Neural progenitor cell (in vitro differentiated cells): ENCODE data around the gene TELO2. TPM values are rescaled to one million over a fixed set of nuclear protein-coding genes. Genes with fewer than 3 reads are reported as not detected.

ENCODE experiments used
- DNase-seq: peaks from one replicate; pipeline ENCODE4 v3.0.0-alpha.2; 2016; ENCODE audit warnings: low spot score
- H2AFZ ChIP-seq: fragments of 200-600 bp; sonication (generic); replicated peaks from 2 replicates; pipeline ENCODE4 v1.6.1; 2016; ENCODE audit warnings: antibody characterized with exemption
- H3F3A ChIP-seq: fragments of 200-600 bp; sonication (generic); 2 replicates; pipeline ENCODE4 v1.6.1; 2016; ENCODE audit warnings: antibody characterized with exemption, low read depth
- H3K27ac ChIP-seq: fragments of 200-600 bp; sonication (generic); 2 replicates; pipeline ENCODE4 v1.5.1; 2016; ENCODE audit warnings: mild to moderate bottlenecking
- H3K27me3 ChIP-seq: fragments of 200-600 bp; sonication (generic); 2 replicates; pipeline ENCODE4 v1.6.1; 2016; ENCODE audit warnings: mild to moderate bottlenecking, moderate library complexity
- H3K36me3 ChIP-seq: fragments of 200-600 bp; sonication (generic); 2 replicates; pipeline ENCODE4 v1.5.1; 2016
- H3K4me1 ChIP-seq: fragments of 200-600 bp; sonication (generic); 2 replicates; pipeline ENCODE4 v1.6.1; 2016; ENCODE audit warnings: mixed run types
- H3K4me2 ChIP-seq: fragments of 200-600 bp; sonication (generic); 2 replicates; pipeline ENCODE4 v1.6.1; 2016
- H3K4me3 ChIP-seq: fragments of 200-600 bp; sonication (generic); 2 replicates; pipeline ENCODE4 v1.5.1; 2016
- H3K79me2 ChIP-seq: fragments of 200-600 bp; sonication (generic); 2 replicates; pipeline ENCODE4 v1.6.1; 2016; ENCODE audit warnings: low read depth
- H3K9ac ChIP-seq: fragments of 200-600 bp; sonication (generic); 2 replicates; pipeline ENCODE4 v1.6.1; 2016
- H3K9me3 ChIP-seq: fragments of 200-600 bp; sonication (generic); 2 replicates; pipeline ENCODE4 v1.5.1; 2016; ENCODE audit warnings: low read depth
- H4K20me1 ChIP-seq: fragments of 200-600 bp; sonication (generic); 2 replicates; pipeline ENCODE4 v1.6.1; 2016; ENCODE audit warnings: low read depth
- H3K27ac Mint-ChIP-seq: 3 replicates; pipeline ENCODE4 v1.8.0; 2021; ENCODE audit warnings: mixed read lengths
- H3K27me3 Mint-ChIP-seq: 2 replicates; pipeline ENCODE4 v1.8.0; 2022; ENCODE audit warnings: low read depth, mild to moderate bottlenecking, inconsistent platforms, moderate library complexity, mixed read lengths; ENCODE audit not compliant: insufficient read depth
- H3K36me3 Mint-ChIP-seq: 3 replicates; pipeline ENCODE4 v1.8.0; 2021; ENCODE audit warnings: mixed read lengths
- H3K4me1 Mint-ChIP-seq: 3 replicates; pipeline ENCODE4 v1.8.0; 2021; ENCODE audit warnings: mixed read lengths
- H3K4me3 Mint-ChIP-seq: 3 replicates; pipeline ENCODE4 v1.8.0; 2021; ENCODE audit warnings: mild to moderate bottlenecking, moderate library complexity, mixed read lengths
- H3K9me3 Mint-ChIP-seq: 3 replicates; pipeline ENCODE4 v1.8.0; 2020; ENCODE audit warnings: mixed read lengths
- EZH2 ChIP-seq: fragments of 200-600 bp; sonication (generic); IDR thresholded peaks from 2 replicates; pipeline ENCODE4 v1.6.1; 2017; ENCODE audit warnings: antibody characterized with exemption, mild to moderate bottlenecking, moderate library complexity
- EZH2phosphoT487 ChIP-seq: fragments of 200-600 bp; sonication (generic); IDR thresholded peaks from 2 replicates; pipeline ENCODE4 v1.6.1; 2017; ENCODE audit warnings: antibody characterized with exemption
- total RNA-seq: library from RNA; depleted of rRNA; stranded (reverse); fragments of >200 nt; gene quantifications from 2 replicates; pipeline ENCODE4 v1.2.3, GENCODE V29; 2015; ENCODE audit warnings: low replicate concordance
- TF ChIP-seq, protein P1 (sequence below): fragments of 200-600 bp; sonication (generic); IDR thresholded peaks from 2 replicates; pipeline ENCODE4 v1.5.1; 2017; ENCODE audit warnings: antibody characterized with exemption, mild to moderate bottlenecking

The TELO2 gene
- total RNA-seq, 1 donor from 2014 or later: 18.3 TPM

DNA sequence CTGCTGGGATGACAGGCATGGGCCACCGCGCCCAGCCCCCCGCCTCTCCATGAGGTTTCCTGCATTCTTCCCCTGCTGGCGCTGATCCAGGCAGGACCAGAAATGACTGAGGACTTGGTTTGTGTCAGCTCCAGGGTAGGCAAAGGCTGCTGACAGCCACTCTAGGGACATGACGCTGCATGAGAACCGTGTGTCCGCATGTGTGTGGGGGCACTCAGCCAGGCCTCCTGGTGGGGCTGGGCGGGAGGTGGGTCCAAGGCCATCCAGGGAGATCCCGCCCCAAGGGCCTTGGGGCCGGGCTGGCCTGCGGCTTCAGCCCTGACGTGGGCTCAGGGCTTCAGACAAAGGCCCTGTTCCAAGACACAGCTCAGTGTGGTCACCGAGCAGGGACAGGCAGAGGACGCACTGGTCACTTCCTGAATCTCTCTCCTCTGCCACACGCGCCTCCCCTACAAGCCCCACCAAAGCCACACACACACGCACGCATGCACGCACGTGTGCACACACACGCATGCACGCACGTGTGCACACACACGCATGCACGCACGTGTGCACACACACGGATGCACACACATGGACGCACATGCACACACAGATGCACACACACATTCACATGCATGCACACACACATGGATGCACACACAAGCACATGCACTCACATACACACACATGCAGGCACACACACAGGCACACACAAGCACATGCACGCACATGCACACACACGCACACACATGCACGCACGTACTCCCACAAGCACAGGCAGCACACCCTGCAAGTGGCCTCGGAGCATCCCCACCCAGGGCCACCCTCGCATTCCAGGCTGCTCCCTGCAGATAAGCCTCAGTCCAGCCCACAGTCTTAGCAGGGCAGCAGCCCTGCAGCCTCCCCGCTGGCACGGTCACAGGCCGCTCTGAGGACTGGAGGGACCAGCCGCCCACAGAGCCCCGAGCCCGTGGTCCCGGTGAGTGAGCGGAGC, 35.0 kb downstream of the TELO2 start:
- no peak overlapping the region for H3K9ac ChIP-seq
- H3K27ac ChIP-seq: no peak overlapping the region
- H3K4me1 ChIP-seq: no peaks in the 10 kb centered on the region
- peak overlapping the region; percentile 11 for H3K27ac Mint-ChIP-seq
- no peaks in the 10 kb centered on the region for H4K20me1 ChIP-seq
- H3K27me3 Mint-ChIP-seq: no peaks in the 10 kb centered on the region
- no peaks in the 10 kb centered on the region for H3K9me3 ChIP-seq
- peak overlapping the region; percentile 66 for H3K4me3 Mint-ChIP-seq
- H3K4me3 ChIP-seq: no peak overlapping the region
- H3K9me3 Mint-ChIP-seq: no peaks in the 10 kb centered on the region
- no peak overlapping the region for H2AFZ ChIP-seq
- H3K36me3 Mint-ChIP-seq: no peaks in the 10 kb centered on the region
- H3K27me3 ChIP-seq: no peaks in the 10 kb centered on the region
- peak; percentile 15 for DNase-seq
- no peaks in the 10 kb centered on the region for H3F3A ChIP-seq
- no peak overlapping the region for H3K4me2 ChIP-seq
- H3K36me3 ChIP-seq: no peaks in the 10 kb centered on the region
- H3K4me1 Mint-ChIP-seq: peaks cover 3% of the 10 kb centered on the region
- TF ChIP-seq EZH2phosphoT487 (no peak), EZH2 (no peak)
- TF ChIP-seq, protein P1, sequence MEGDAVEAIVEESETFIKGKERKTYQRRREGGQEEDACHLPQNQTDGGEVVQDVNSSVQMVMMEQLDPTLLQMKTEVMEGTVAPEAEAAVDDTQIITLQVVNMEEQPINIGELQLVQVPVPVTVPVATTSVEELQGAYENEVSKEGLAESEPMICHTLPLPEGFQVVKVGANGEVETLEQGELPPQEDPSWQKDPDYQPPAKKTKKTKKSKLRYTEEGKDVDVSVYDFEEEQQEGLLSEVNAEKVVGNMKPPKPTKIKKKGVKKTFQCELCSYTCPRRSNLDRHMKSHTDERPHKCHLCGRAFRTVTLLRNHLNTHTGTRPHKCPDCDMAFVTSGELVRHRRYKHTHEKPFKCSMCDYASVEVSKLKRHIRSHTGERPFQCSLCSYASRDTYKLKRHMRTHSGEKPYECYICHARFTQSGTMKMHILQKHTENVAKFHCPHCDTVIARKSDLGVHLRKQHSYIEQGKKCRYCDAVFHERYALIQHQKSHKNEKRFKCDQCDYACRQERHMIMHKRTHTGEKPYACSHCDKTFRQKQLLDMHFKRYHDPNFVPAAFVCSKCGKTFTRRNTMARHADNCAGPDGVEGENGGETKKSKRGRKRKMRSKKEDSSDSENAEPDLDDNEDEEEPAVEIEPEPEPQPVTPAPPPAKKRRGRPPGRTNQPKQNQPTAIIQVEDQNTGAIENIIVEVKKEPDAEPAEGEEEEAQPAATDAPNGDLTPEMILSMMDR: no peak
- no peaks in the 10 kb centered on the region for H3K79me2 ChIP-seq

DNA sequence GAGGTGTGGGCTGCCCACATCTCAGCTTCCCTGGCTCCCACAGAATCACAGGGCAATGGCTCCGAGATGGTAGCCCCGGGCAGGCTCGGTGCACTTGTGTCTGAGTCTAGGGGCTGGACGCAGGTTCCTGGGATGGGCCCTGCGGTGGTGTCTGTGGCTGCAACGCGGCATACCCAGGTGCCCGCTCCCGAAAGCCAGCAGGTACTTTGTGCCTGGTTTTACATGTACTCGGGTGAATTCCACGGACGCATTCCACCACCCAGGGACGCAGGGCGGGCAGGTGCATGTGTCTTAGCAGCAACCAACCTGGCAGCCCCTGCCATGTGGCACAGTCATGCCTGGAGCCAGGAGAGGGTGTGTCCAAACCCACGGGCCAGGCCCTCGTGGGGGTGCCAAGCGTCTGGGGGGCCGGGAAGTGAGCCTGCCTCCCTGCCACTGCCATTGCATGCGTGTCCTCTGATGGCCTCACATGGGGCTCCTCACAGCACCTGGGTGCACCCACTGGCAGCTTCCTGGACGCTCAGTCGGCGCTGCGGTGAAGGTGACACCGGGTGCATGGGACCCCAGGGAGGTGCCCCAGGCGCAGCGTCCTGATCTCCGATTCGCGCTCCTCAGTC, 35.9 kb downstream of the TELO2 start:
- Histone ChIP-seq H3K9ac (no peak overlapping the region), H3K36me3 (no peaks in the 10 kb centered on the region), H3K27me3 (no peaks in the 10 kb centered on the region), H3K9me3 (no peaks in the 10 kb centered on the region), H3K27ac (no peak overlapping the region), H2AFZ (no peak overlapping the region), H3K4me2 (no peak overlapping the region), H3K4me3 (no peak overlapping the region), H4K20me1 (no peaks in the 10 kb centered on the region), H3K4me1 (no peaks in the 10 kb centered on the region), H3F3A (no peaks in the 10 kb centered on the region), H3K79me2 (no peaks in the 10 kb centered on the region)
- DNase-seq: no peak
- no peak for TF ChIP-seq EZH2
- TF ChIP-seq EZH2phosphoT487: no peak
- TF ChIP-seq, protein P1: no peak
- no peak overlapping the region for H3K4me3 Mint-ChIP-seq
- H3K36me3 Mint-ChIP-seq: no peaks in the 10 kb centered on the region
- no peak overlapping the region for H3K27ac Mint-ChIP-seq
- peaks cover 3% of the 10 kb centered on the region for H3K4me1 Mint-ChIP-seq
- H3K9me3 Mint-ChIP-seq: no peaks in the 10 kb centered on the region
- H3K27me3 Mint-ChIP-seq: no peaks in the 10 kb centered on the region

DNA sequence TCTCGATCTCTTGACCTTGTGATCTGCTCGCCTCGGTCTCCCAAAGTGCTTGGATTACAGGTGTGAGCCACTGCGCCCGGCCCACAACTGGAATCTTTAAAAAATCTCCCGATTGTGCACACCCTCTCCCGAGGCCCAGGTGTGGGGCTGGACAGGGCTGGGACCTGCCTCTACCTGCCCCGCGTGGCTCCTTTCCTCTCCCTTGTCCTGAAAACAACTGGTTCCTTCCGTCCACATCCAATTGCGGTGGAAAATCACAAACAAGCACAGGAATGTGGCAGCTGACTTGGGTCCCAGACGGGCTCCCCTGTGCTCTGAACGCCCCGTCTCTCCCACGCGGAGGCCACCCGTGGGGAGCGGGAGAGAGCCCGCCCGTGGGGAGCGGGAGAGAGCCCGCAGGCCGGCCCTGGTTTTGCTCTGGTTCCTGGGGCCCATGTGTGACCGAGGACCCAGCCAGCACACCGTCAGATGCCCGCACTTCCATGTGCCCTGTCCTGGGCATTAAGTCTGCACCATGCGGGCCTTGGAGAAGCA, 37.3 kb downstream of the TELO2 start:
- no peak overlapping the region for H3K9ac ChIP-seq
- no peak for DNase-seq
- peaks cover 8% of the 10 kb centered on the region for H3K4me1 Mint-ChIP-seq
- H3K9me3 Mint-ChIP-seq: no peaks in the 10 kb centered on the region
- H3K79me2 ChIP-seq: no peaks in the 10 kb centered on the region
- no peaks in the 10 kb centered on the region for H3K27me3 Mint-ChIP-seq
- H3K4me2 ChIP-seq: no peak overlapping the region
- no peak overlapping the region for H3K27ac Mint-ChIP-seq
- no peaks in the 10 kb centered on the region for H3K36me3 ChIP-seq
- H3K4me1 ChIP-seq: no peaks in the 10 kb centered on the region
- H3K36me3 Mint-ChIP-seq: no peaks in the 10 kb centered on the region
- H3K27me3 ChIP-seq: no peaks in the 10 kb centered on the region
- H4K20me1 ChIP-seq: no peaks in the 10 kb centered on the region
- H3K4me3 ChIP-seq: no peak overlapping the region
- H2AFZ ChIP-seq: no peak overlapping the region
- H3F3A ChIP-seq: no peaks in the 10 kb centered on the region
- H3K9me3 ChIP-seq: no peaks in the 10 kb centered on the region
- no peak for TF ChIP-seq EZH2
- TF ChIP-seq EZH2phosphoT487: no peak
- TF ChIP-seq, protein P1: no peak
- H3K27ac ChIP-seq: no peak overlapping the region
- peak overlapping the region; percentile 33 for H3K4me3 Mint-ChIP-seq
